Measurements from ENCODE around the gene ERG28. TPM values are rescaled to one million over a fixed set of nuclear protein-coding genes. Genes with fewer than 3 reads are reported as not detected.

ERG28 gene
- total RNA-seq, 1 donor from 2014 or later: 14.6 TPM

DNA sequence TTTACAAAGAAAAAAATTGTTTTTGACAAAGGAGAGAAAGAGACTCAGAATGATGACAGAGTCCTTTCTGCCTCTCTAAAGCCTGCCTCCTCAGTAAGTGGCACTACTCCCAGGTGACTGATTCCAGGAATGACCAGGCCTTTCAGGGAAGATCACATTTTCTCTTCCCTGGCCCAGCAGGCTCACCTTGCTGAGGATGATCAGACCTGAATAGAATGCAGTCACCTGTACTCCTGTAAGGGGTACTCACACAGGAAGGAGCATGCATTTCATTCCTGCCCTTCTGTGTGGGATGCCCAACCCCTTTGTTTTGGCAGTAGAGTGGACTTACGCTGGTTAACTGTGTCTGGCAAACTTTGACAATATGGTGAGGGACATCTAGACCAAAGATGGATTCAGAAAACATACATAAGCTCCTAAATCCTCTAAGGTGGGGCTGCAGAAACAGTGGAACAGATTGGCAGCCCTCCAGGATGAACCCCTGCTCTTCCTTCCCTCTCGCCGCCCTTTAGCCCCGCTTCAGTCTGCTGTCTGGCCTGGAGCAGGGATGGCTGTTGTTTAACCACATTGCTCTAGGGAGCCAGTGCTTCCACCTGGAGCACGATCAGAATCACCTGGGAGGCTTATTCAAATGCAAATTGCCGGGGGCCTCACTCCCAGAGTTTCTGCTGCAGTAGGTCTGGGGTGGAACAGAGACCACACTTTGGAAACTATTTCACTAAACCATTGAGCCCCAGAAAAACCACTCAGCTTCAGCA is 29.8 kb downstream of the ERG28 start:
- H3K4me3 ChIP-seq (ENCODE audit: low read depth, low read length): no peak overlapping the region
- DNase-seq (ENCODE audit: low read depth): no peak
- TF ChIP-seq, protein P1, sequence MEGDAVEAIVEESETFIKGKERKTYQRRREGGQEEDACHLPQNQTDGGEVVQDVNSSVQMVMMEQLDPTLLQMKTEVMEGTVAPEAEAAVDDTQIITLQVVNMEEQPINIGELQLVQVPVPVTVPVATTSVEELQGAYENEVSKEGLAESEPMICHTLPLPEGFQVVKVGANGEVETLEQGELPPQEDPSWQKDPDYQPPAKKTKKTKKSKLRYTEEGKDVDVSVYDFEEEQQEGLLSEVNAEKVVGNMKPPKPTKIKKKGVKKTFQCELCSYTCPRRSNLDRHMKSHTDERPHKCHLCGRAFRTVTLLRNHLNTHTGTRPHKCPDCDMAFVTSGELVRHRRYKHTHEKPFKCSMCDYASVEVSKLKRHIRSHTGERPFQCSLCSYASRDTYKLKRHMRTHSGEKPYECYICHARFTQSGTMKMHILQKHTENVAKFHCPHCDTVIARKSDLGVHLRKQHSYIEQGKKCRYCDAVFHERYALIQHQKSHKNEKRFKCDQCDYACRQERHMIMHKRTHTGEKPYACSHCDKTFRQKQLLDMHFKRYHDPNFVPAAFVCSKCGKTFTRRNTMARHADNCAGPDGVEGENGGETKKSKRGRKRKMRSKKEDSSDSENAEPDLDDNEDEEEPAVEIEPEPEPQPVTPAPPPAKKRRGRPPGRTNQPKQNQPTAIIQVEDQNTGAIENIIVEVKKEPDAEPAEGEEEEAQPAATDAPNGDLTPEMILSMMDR (conservative IDR thresholded peaks at IDR 0.05; ENCODE audit: low read depth, low read length): no peak

DNA sequence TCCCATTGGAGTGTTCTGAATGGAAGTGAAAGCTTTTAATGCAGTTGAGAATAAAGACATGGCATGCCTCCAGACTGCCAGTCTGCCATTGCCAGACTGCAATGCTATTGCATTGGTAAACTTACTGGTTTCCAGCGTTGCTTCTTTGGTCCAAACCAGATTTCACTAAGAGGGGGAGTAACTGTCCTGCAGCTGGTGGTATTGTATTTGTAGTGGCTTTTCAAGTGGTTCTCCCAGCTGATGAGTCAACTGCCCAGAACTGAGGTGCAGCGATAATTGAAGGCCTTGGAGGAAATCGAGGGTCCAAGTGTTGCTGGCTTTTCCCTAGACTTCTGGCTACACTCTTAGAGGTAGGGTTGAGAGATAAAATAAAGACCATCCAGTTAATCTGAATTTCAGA is 31.9 kb downstream of the ERG28 start:
- no peak for DNase-seq (ENCODE audit: low read depth)
- TF ChIP-seq, protein P1 (conservative IDR thresholded peaks at IDR 0.05; ENCODE audit: low read depth, low read length): no peak
- H3K4me3 ChIP-seq (ENCODE audit: low read depth, low read length): no peak overlapping the region

DNA sequence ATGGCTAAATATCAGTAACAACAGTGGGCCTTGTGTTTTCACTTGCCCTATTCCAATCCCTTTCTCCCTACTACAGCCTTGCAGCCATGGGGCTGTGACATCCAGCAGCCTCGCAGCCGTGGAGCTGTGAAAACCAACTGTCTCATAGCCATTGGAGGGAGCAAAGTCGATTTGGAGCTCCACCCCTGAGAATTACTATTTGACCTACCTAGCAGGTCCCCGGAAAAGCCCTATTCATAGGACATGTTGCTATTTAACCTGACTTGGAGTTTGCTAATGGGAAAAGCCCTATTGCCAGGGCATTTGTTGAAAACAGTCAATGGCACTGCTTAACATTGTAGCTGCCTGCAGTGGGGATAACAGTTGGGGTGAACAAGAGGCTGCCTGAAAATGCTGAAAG is 33.3 kb downstream of the ERG28 start:
- no peak overlapping the region for H3K4me3 ChIP-seq (ENCODE audit: low read depth, low read length)
- TF ChIP-seq, protein P1 (conservative IDR thresholded peaks at IDR 0.05; ENCODE audit: low read depth, low read length): no peak
- DNase-seq (ENCODE audit: low read depth): no peak

DNA sequence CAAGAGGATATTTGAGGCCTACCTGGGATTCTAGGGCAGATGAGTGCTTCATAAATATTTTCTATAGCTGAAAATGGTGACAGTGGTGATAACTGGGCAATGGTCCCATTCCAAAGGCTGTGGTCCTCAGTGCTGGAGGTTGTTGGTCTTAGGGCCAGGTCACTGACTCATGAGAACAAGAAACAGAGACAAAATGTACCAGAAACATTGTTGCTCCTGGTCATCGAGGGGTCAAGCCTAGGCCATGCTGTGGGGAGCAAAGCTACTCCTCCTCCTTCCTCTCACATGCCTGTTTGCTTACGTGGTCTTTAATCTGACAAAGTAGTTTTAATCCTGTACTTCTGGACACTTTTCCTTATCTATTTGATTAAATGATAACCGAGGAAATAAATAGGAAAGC is 33.8 kb downstream of the ERG28 start:
- H3K4me3 ChIP-seq (ENCODE audit: low read depth, low read length): no peak overlapping the region
- DNase-seq (ENCODE audit: low read depth): no peak
- TF ChIP-seq, protein P1 (conservative IDR thresholded peaks at IDR 0.05; ENCODE audit: low read depth, low read length): no peak

DNA sequence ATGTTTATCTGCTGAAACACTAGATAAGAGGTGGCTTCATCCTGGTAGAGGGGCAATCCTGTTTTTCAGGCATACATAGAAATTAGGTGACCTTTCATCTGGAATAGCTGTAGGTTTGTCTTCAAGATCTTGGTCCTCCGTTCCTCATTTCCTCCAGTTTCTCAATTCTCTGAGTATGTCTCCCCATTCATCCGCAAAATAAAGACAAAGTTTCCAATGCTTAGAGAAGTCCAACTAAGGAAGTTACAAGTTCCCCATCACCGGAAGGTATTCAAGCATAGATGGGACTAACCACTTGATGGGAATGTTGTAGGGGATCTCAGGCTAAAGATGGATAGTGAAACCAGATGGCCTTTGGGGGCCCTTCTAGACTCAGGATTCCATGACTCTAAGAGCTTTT is 34.3 kb downstream of the ERG28 start:
- H3K4me3 ChIP-seq (ENCODE audit: low read depth, low read length): no peak overlapping the region
- no peak for DNase-seq (ENCODE audit: low read depth)
- TF ChIP-seq, protein P1 (conservative IDR thresholded peaks at IDR 0.05; ENCODE audit: low read depth, low read length): no peak

DNA sequence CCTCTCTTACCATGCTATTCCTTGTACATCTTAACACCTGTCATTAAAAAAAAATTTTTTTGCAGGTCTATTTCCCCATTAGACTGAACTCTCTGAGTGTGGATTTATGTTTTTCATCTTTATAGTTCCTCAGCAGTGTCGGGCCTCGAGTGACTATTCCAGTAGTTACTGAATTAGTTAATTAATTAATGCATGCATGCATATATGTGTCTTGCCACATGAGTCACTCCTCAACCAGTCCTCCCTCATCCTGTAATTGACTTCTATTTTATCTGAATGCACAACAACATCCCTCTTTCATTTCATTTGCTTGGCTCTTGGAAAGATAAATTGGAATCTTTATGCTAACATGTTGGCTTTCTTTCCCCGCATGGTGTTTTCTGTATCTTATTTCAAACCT is 35.6 kb downstream of the ERG28 start:
- DNase-seq (ENCODE audit: low read depth): no peak
- TF ChIP-seq, protein P1 (conservative IDR thresholded peaks at IDR 0.05; ENCODE audit: low read depth, low read length): no peak
- no peak overlapping the region for H3K4me3 ChIP-seq (ENCODE audit: low read depth, low read length)

DNA sequence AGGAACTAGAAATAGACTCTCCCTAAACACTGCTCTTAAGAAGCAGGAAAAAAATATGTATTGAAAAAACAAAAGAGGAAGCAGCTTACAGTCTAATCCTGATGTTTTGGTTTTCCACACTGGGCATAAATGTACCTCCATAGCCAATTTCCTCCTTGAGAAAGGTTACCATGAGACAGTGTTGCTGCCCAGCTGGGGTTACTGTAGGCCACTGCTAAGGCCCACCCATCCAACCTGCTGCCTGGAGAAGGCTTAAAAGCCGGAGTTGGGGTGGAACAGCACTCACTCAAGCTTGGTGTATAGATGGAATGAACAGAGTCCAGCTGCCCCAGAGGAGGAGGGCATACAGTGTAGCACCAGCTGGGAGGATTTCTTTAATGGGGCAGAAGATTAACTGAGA is 41.1 kb downstream of the ERG28 start:
- TF ChIP-seq, protein P1 (conservative IDR thresholded peaks at IDR 0.05; ENCODE audit: low read depth, low read length): no peak
- H3K4me3 ChIP-seq (ENCODE audit: low read depth, low read length): no peak overlapping the region
- DNase-seq (ENCODE audit: low read depth): no peak
